Measurements from ENCODE around the gene ANKRD50.
A peak's percentile ranks its signal among the peaks of the same experiment; 100 is the strongest.

Gene ANKRD50

DNA sequence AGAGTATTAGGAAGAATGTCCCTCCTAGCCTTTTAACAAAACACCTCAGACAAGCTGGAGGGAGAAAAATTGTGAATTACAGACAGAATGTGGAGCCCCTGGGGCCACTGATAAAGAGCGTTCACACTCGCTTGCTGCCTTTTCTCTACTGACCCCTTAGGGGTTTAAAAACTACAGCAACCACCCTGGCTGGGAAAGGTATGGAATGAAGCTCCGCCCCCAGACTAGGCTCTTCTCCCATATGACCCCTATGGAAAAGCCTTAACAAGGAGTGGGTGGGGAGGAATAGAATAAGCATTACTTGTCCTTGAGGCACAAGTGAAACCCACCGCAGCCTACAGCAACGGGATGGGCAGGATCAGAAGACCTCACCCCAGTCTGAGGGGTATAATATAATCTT, 26.3 kb downstream of the ANKRD50 start:
- no peak for DNase-seq
- no peak for TF ChIP-seq GATA1 (IDR thresholded peaks at IDR 0.05; ENCODE audit: low read depth, low read length)
- no peak for TF ChIP-seq POLR2A (IDR thresholded peaks at IDR 0.05; ENCODE audit: low read length)

DNA sequence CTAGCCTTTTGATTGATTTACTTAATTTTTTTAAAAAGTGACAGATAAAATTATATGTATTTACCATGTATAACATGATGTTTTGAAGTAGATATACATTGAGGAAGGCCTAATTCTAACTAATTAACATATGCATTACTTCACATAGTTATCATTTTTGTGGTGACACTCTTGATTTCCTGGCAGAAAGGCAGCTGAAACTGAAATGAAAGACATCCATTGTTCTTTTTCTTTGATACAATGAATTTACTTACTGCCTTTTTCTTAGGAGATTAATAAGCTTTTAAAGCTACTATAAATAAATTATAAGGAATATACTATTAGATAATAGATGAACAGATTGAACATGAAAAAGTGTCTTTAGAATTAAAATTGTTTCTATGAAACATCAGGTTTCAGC, 26.7 kb downstream of the ANKRD50 start:
- no peak for DNase-seq
- TF ChIP-seq POLR2A (IDR thresholded peaks at IDR 0.05; ENCODE audit: low read length) (no peak), GATA1 (IDR thresholded peaks at IDR 0.05; ENCODE audit: low read depth, low read length) (no peak)

DNA sequence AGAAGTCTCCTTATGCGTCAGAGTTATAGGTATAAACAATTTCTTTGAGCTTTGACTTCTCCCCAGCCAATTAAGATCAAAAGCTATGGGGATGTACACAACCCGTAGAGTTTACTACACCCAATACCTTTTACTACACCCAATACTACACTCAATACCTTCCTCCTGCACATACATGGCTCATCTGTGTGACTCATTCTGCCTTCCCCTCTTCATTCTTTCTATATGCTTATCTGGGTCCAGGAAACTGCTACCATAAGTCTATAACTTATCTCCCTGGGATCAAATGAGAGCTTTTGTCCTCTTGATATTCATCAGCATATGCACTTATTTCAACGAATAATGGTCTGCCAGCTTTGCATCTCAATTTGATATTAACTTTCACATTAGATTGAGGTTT, 28.2 kb downstream of the ANKRD50 start:
- TF ChIP-seq POLR2A (IDR thresholded peaks at IDR 0.05; ENCODE audit: low read length) = no peak
- TF ChIP-seq GATA1 (IDR thresholded peaks at IDR 0.05; ENCODE audit: low read depth, low read length) = no peak
- no peak for DNase-seq

DNA sequence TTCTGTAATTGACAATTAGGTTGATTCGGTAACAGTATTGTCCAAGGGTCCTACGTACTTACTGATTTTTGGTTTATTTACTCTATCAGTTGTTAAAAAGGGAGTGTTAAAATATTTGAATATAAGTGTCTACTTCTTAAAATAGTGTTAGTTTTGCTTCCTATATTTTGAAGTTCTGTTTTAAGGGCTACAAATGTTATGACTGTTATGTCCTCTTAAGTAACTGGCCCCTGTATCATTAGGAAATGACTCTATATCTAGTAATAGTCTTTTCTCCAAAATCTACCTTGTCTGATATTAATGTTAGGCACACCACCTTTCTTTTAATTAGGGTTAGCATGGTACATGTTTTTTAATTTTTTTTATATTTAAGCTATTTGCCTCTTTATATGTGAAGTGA, 30.1 kb downstream of the ANKRD50 start:
- no peak for DNase-seq
- TF ChIP-seq GATA1 (IDR thresholded peaks at IDR 0.05; ENCODE audit: low read depth, low read length) = no peak
- no peak for TF ChIP-seq POLR2A (IDR thresholded peaks at IDR 0.05; ENCODE audit: low read length)

DNA sequence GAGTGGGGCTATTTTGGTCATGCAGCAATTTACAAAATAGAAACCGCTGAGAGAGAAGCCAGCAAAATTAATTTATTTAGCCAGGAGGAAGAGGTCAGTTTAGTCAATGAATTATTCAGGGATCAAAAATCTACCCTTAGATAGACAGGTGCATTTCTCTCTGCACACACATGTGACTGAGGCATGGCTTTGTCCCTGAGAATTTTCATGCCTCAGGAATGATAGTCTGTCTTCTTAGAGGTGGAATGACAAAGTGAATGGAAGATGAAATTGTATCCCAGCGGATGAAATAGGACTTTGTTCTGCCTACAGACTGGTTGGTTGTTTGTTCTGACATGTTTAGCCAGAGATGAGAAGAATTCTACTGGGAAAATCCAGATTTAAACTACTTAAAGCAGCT, 46.0 kb downstream of the ANKRD50 start:
- DNase-seq = no peak
- no peak for TF ChIP-seq GATA1 (IDR thresholded peaks at IDR 0.05; ENCODE audit: low read depth, low read length)
- TF ChIP-seq POLR2A (IDR thresholded peaks at IDR 0.05; ENCODE audit: low read length) = no peak

DNA sequence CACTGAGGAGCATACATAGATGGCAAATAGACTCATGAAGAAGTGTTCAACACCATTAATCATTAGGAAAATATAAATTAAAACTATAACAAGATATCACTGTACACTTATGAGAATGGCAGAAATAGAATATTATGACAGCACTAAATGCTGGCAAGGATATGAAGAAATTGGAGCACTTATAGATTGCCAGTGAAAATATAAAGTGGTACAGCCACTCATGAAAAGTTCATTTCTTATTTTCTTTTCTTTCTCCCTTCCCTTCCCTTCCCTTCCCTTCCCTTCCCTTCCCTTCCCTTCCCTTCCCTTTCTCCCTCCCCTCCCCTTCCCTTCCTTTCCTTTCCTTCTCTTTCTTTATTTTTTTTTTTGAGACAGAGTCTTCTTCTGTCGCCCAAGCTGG, 53.7 kb downstream of the ANKRD50 start:
- no peak for TF ChIP-seq POLR2A (IDR thresholded peaks at IDR 0.05; ENCODE audit: low read length)
- DNase-seq = no peak

DNA sequence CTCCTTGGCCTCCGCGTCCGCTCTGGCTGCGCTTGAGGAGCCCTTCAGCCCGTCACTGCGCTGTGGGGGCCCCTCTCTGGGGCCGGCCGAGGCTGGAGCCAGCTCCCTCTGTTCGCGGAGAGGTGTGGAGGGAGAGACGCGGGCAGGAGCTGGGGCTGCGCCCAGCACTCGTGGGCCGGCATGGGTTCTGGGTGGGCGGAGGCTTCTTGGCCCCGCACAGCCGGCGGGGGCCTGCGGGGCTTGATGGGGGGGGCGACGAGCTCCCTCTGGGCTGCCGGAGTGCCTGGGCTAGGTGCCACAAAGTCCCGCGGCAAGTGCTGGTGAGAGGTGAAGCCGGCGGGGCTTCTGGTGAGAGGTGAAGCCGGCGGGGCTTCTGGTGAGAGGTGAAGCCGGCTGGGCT, 61.9 kb downstream of the ANKRD50 start:
- TF ChIP-seq GATA1 (IDR thresholded peaks at IDR 0.05; ENCODE audit: low read depth, low read length) (no peak), POLR2A (IDR thresholded peaks at IDR 0.05; ENCODE audit: low read length) (no peak)
- DNase-seq = no peak

DNA sequence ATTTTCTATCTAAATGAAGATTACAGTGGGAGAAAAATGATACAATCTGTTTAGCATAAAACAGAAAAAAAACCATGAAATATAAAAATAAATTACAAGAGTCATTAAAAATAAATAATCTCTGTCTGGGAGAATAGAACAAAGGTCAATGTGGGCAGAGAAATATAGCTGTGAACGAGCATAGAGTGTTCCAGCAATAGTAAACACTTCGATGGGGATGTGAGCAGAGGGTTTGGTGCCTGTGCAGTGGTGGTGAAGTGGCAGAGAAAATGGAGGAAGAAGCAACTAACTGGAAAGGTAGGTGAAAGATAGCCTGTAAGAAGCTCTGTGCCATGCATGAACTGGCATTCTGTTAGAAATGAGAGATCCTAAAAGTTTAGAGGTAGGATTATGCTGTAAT, 64.9 kb downstream of the ANKRD50 start:
- no peak for TF ChIP-seq POLR2A (IDR thresholded peaks at IDR 0.05; ENCODE audit: low read length)
- no peak for TF ChIP-seq GATA1 (IDR thresholded peaks at IDR 0.05; ENCODE audit: low read depth, low read length)

DNA sequence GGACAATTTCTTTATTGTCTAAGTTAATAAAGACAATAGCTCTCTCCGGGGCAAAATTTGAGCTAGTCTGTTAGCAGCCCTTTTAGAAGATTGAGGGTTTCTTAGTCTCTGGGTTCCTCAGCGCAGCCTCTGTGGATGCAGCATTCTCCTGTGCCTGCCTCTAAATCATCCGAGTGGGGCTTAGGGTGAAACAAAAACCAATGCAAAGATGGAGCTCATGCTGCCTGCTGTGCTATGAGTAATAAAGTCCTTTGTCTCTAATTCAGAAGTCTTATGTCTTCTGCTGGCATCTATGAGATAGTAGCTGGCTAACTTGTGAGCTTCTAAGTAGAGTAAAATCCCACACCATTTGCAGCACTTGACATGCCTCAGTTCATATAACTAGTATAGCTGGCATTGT, 67.9 kb downstream of the ANKRD50 start:
- DNase-seq = no peak
- TF ChIP-seq POLR2A (IDR thresholded peaks at IDR 0.05; ENCODE audit: low read length) = no peak
- TF ChIP-seq GATA1 (IDR thresholded peaks at IDR 0.05; ENCODE audit: low read depth, low read length) = no peak

More for the DNA sequence above, 64.9 kb downstream of the ANKRD50 start:
- no peak for DNase-seq

DNA sequence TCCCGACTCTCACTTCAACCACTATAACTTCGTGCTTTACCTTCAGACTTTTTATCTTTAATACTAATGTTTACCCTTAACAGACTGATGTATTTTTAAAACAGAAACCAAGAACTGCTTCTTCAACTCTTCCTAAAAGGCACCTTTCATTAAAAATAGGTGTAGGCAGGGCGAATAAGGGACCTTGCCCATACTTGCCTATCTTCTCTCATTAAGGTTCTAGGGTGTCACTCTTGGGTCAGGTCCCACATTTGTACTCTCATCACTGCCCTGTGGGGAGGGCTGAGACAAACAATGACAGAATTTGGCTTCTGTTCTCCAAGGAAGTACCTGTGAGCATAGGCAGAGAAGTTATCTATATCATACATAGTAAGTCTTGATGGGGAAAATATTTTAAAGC, 69.7 kb downstream of the ANKRD50 start:
- TF ChIP-seq GATA1 (IDR thresholded peaks at IDR 0.05; ENCODE audit: low read depth, low read length) (no peak), POLR2A (IDR thresholded peaks at IDR 0.05; ENCODE audit: low read length) (no peak)
- no peak for DNase-seq

DNA sequence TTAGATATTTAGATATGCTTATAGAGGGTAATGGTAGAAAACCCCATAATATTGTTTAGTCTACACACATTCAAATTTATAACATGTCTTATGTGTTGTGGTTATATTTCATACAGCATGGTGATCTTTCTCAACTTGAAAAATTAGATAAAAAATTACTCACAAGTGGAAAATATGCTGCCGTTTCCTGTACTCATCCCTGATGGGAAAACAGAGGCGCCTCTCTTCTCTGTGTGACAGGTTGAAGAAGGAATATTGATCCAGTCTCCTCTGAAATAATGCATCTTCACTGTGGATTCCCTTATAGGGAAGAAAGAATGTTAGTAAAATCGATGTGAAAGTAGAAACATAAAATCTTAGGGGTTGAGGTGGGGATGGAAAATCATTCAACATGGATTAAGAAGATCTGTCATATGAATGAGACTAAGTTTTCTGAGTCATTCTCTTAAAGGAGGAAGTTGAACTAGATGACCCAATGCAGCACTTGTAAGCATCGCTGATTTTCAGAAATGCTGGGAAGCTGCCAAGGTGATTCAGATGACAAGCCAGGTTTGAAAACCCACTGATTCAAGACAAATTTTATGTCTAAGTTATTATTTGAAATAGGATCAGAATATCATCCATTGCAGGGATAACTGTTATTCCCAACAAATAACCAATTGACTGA, 70.7 kb downstream of the ANKRD50 start:
- TF ChIP-seq GATA1 (IDR thresholded peaks at IDR 0.05; ENCODE audit: low read depth, low read length) (no peak), POLR2A (IDR thresholded peaks at IDR 0.05; ENCODE audit: low read length) (no peak)
- DNase-seq = peak; percentile 2 to 27

DNA sequence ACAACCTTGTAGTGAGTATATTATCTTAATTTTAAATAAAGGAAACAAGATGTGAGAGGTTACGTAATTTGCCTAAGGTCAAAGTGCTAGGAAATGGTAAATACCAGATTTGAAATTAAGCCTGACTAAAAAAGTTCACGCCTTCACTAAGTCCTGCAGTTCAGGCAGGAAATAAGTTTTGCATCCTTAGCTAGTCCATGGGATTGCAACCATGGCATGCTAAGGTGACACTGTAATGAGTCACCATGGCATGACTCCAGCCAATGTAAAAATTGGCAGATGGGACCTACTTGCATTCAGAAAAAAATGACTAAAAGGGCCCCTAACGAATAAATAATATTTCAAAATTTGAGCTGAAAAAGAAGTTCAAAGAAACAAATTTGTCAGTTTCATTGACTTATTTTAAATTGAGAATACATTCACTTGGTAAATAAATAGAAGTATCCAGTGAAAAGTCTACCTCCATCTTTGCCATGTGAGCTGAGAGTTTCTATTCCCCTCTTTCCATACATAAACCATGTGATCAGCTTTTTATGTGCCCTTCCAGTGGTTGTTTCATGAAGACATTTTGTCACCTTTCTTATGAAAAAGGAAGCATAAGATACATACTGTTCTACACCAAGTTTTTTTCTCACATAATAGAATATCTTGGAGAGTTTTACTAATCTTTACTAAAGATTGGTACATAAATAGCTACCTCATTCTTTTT, 72.4 kb downstream of the ANKRD50 start:
- TF ChIP-seq POLR2A (IDR thresholded peaks at IDR 0.05; ENCODE audit: low read length) = no peak
- TF ChIP-seq GATA1 (IDR thresholded peaks at IDR 0.05; ENCODE audit: low read depth, low read length) = no peak
- peak in 1 of 2 experiments; percentile 27 for DNase-seq

DNA sequence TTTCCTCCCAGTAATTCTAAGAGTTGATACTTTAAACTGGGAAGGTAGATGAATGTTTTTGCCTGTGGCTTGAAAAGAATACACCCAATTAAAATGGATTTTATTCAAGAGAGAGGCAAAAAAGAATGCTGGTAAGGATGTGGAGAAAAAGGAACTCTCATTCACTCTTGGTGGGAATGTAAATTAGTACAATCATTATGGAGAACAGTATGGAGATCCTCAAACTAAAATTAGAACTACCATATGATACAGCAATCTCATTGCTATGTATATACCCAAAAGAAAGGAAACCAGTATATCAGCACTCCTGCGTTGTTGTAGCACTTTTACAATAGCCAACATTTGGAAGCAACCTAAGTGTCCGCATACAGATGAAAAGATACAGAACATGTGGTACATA, 75.2 kb downstream of the ANKRD50 start:
- TF ChIP-seq GATA1 (IDR thresholded peaks at IDR 0.05; ENCODE audit: low read depth, low read length) (no peak), POLR2A (IDR thresholded peaks at IDR 0.05; ENCODE audit: low read length) (no peak)
- no peak for DNase-seq

DNA sequence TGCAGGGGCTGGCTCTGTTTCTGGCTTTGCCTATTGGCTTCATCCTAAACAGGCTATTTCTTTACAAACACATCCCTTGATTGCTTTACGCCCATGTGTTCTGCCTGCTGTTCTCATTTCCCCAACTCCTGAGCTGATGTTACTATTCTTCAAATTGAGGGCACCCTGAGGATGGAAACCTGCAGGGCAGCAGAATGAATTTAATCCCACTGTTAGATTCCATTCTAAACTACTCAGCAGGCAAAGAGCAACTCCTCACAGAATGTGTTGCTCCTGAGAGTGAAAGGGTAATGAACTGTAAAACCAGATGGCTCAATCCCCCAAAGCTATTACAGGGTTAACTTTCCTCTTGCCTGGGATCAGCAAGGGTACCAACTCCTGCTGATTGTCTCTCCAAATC, 75.7 kb downstream of the ANKRD50 start:
- no peak for TF ChIP-seq POLR2A (IDR thresholded peaks at IDR 0.05; ENCODE audit: low read length)
- TF ChIP-seq GATA1 (IDR thresholded peaks at IDR 0.05; ENCODE audit: low read depth, low read length) = no peak
- no peak for DNase-seq

DNA sequence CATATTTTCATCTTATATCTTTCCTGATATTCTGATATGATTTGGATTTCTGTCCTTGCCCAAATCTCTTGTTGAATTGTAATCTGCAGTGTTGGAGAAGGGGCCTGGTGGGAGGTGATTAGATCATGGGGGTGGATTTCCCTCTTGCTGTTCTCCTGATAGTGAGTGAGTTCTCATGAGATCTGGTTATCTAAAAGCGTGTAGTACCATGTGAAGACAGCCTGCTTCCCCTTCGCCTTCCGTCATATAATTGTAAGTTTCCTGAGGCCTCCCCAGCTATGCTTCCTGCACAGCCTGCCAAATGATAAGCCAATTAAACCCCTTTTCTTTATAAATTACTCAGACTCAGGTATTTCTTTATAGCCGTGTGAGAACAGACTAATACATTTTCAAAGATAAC, 77.2 kb downstream of the ANKRD50 start:
- DNase-seq = peak in 1 of 2 experiments; percentile 13
- TF ChIP-seq GATA1 (IDR thresholded peaks at IDR 0.05; ENCODE audit: low read depth, low read length) = no peak
- no peak for TF ChIP-seq POLR2A (IDR thresholded peaks at IDR 0.05; ENCODE audit: low read length)

Measured in erythroblast (primary cell).